Measurements from ENCODE around the gene ZNF644. TPM values are rescaled to one million over a fixed set of nuclear protein-coding genes. Genes with fewer than 3 reads are reported as not detected.

ZNF644 gene
- polyA plus RNA-seq, 1 of the 3 experiments (the other 2 are of a cell fraction) = 5.6 TPM

DNA sequence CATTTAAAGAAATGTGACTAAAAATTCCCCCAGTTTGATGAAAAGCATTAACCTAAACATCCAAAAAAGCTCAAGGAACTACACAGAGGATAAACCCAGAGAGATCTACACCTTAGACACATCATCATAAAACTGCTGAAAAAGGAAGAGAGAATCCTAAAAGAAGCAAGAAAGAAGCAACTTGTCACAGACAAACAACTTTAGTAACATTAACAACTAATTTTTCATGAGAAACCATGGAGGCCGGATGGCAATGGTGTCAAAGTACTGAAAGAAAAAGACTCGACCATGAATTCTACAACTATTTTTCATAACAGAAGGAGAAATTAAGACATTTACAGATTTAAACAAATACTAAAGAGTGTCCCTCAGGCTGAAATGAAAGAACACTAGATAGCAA, 17.7 kb downstream of the ZNF644 start:
- Histone ChIP-seq H3F3A (replicated peaks; ENCODE audit: insufficient read depth) (no peaks in the 10 kb centered on the region), H4K20me1 (ENCODE audit: insufficient read depth) (peaks cover 52% of the 10 kb centered on the region), H3K36me3 (replicated peaks in 1 of 2; ENCODE audit: control insufficient read depth in 1 of 2, insufficient read depth in 2 of 2, low read length in 1 of 2) (peaks cover 3 to 14% of the 10 kb centered on the region in 2 experiments), H3K4me3 (ENCODE audit: low read depth in 2 of 2, low read length in 1 of 2) (no peak overlapping the region), H3K79me2 (ENCODE audit: insufficient read depth) (peaks cover 100% of the 10 kb centered on the region), H3K9me2 (no peaks in the 10 kb centered on the region), H3K27ac (ENCODE audit: low read depth in 2 of 2, low read length in 1 of 2) (no peak overlapping the region), H3K4me1 (ENCODE audit: control insufficient read depth in 1 of 2, insufficient read depth in 2 of 2, low read depth in 1 of 2, low read length in 1 of 2) (no peaks in the 10 kb centered on the region), H3K9ac (no peak overlapping the region), H3K4me2 (no peak overlapping the region), H3K27me3 (ENCODE audit: insufficient read depth) (no peaks in the 10 kb centered on the region), H3K9me3 (peaks cover 4% of the 10 kb centered on the region), H2AFZ (ENCODE audit: low read depth) (no peak overlapping the region)
- 86% methylated on average over 2 of the region's 2 CpGs for WGBS (ENCODE audit: low lambda C conversion rate)
- CTCF ChIA-PET = no interaction called here
- no peak for DNase-seq
- TF ChIP-seq IRF3 (IDR thresholded peaks at IDR 0.05; ENCODE audit: low read depth, low read length) = no peak
- no peak for TF ChIP-seq RCOR1 (IDR thresholded peaks at IDR 0.05; ENCODE audit: low read length)
- TF ChIP-seq MAX (IDR thresholded peaks at IDR 0.05; ENCODE audit: low read depth) = no peak
- TF ChIP-seq CHD2 (IDR thresholded peaks at IDR 0.05; ENCODE audit: low read length, partially characterized antibody) = no peak
- TF ChIP-seq EP300 (IDR thresholded peaks at IDR 0.05; ENCODE audit: borderline replicate concordance in 1 of 2, low read depth in 1 of 2, low read length in 1 of 2) = no peak
- no peak for TF ChIP-seq EZH2phosphoT487 (IDR thresholded peaks at IDR 0.05; ENCODE audit: borderline replicate concordance, low read depth)
- TF ChIP-seq ELF1 (IDR thresholded peaks at IDR 0.05) = no peak
- TF ChIP-seq MEF2A (IDR thresholded peaks at IDR 0.05; ENCODE audit: borderline replicate concordance, low read depth) = no peak
- no peak for TF ChIP-seq RAD21 (IDR thresholded peaks at IDR 0.05; ENCODE audit: low read length)
- no peak for TF ChIP-seq SMC3 (IDR thresholded peaks at IDR 0.05; ENCODE audit: low read depth, low read length)
- TF ChIP-seq POLR2AphosphoS5 (IDR thresholded peaks at IDR 0.05; ENCODE audit: low read depth, low read length) = no peak
- TF ChIP-seq SIN3A (IDR thresholded peaks at IDR 0.05; ENCODE audit: borderline replicate concordance, low read depth, low read length) = no peak
- POLR2A ChIA-PET = no interaction called here

GRCh38 chr1:90996742-90997413, 25.0 kb downstream of the ZNF644 start:
- peaks cover 2 to 23% of the 10 kb centered on the region in 2 experiments for H3K36me3 ChIP-seq (replicated peaks in 1 of 2; ENCODE audit: control insufficient read depth in 1 of 2, insufficient read depth in 2 of 2, low read length in 1 of 2)
- CTCF ChIA-PET = interaction anchor here (0.8 to 1.5 kb wide), 2 partner anchors 32 to 169 kb away, joined by 3 to 5 read pairs; no protein-coding TSS in a partner anchor
- POLR2A ChIA-PET = interaction anchor here (0.7 to 1.0 kb wide), 2 partner anchors 9 to 568 kb away, joined by 4 to 7 read pairs; no protein-coding TSS in a partner anchor
- peaks cover 69% of the 10 kb centered on the region for H4K20me1 ChIP-seq (ENCODE audit: insufficient read depth)
- no peaks in the 10 kb centered on the region for H3K9me2 ChIP-seq
- WGBS (ENCODE audit: low lambda C conversion rate) = 92% methylated on average over 2 of the region's 2 CpGs
- peaks cover 4% of the 10 kb centered on the region for H3F3A ChIP-seq (replicated peaks; ENCODE audit: insufficient read depth)
- H3K4me1 ChIP-seq (ENCODE audit: control insufficient read depth in 1 of 2, insufficient read depth in 2 of 2, low read depth in 1 of 2, low read length in 1 of 2) = no peaks in the 10 kb centered on the region
- no peak overlapping the region for H2AFZ ChIP-seq (ENCODE audit: low read depth)
- no peak overlapping the region for H3K4me2 ChIP-seq
- H3K9me3 ChIP-seq = peaks cover 9% of the 10 kb centered on the region; the same call in 1 of the 2 replicates
- no peaks in the 10 kb centered on the region for H3K27me3 ChIP-seq (ENCODE audit: insufficient read depth)
- no peak for DNase-seq
- H3K27ac ChIP-seq (ENCODE audit: low read depth in 2 of 2, low read length in 1 of 2) = no peak overlapping the region
- H3K4me3 ChIP-seq (ENCODE audit: low read depth in 2 of 2, low read length in 1 of 2) = no peak overlapping the region
- H3K9ac ChIP-seq = no peak overlapping the region
- H3K79me2 ChIP-seq (ENCODE audit: insufficient read depth) = peaks cover 100% of the 10 kb centered on the region
- no peak for TF ChIP-seq REST (IDR thresholded peaks at IDR 0.05; ENCODE audit: low read depth, low read length)
- TF ChIP-seq YY1 (IDR thresholded peaks at IDR 0.05; ENCODE audit: low read depth) = no peak
- TF ChIP-seq MAX (IDR thresholded peaks at IDR 0.05; ENCODE audit: low read depth) = no peak
- no peak for TF ChIP-seq NRF1 (IDR thresholded peaks at IDR 0.05; ENCODE audit: low read depth, low read length)
- TF ChIP-seq ZBTB33 (IDR thresholded peaks at IDR 0.05; ENCODE audit: borderline replicate concordance, low read depth) = no peak
- no peak for TF ChIP-seq GABPA (IDR thresholded peaks at IDR 0.05; ENCODE audit: low read depth)
- no peak for TF ChIP-seq CTCF (IDR thresholded peaks at IDR 0.05)
